AG04449 (cell line): ENCODE measurements around the gene CHD5.
A peak's percentile ranks its signal among the peaks of the same experiment; 100 is the strongest.

Experiments used
- CTCF ChIA-PET: fragments of 350-600 bp; formaldehyde crosslinking; extraction: SDS; loops from one replicate; lab custom pipeline; 2021; ENCODE audit warnings: antibody characterized with exemption; lab: Yijun Ruan, JAX
- POLR2A ChIA-PET: fragments of 400-600, 350-600 bp; formaldehyde crosslinking; extraction: SDS; loops from one replicate; lab custom pipeline; 2020; ENCODE audit warnings: antibody characterized with exemption, inconsistent platforms; lab: Yijun Ruan, JAX
- DNase-seq: peaks from one replicate; pipeline ENCODE4 v3.0.0-alpha.2; 2010; ENCODE audit warnings: low read depth, low spot score
- H3K4me3 ChIP-seq: 2 replicates; pipeline ENCODE4 v1.5.1; 2011; ENCODE audit warnings: low read depth, mild to moderate bottlenecking, control low read depth, low read length
- TF ChIP-seq, protein P1 (sequence below): IDR thresholded peaks from one replicate; pipeline ENCODE4 v1.5.1; 2011; ENCODE audit warnings: mild to moderate bottlenecking, moderate library complexity, low read length, control low read depth, inconsistent platforms; ENCODE audit not compliant: insufficient read depth; ENCODE audit errors: missing control alignments

The CHD5 gene

DNA sequence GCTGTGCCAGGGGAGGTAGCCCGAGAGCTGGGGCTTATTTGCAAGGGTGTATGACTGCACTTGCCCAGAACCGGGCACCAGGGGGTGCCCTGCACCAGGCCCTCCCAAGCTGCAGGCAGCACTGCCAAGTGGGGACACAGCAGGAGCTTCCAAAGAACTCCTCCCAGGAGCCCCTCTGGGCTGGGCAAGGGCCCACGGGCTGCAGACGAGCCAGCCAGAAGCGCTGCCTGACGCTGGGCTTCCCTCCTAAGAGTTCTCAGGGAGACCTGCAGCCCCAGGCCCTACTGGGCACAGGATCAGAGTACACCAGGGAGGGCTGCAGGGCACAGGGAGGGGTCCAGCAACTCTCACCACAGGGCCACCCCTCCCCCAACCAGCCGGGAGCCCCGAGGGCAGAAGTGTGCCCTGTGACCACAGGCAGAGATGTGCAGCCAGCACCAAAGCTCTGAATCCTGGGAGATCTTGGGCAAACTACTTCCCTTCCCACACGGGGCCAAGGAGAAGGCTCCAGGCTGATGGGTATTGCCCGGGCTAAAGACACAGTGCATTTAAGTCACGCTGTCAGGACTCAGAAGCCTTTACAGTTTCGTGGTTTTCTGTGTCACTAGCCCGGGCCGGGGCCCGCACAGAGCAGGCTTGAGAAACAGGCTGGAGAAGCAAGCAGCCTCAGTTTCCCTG lies 71.0 kb downstream of the CHD5 start:
- no peak overlapping the region for H3K4me3 ChIP-seq
- POLR2A ChIA-PET: no interaction called here
- CTCF ChIA-PET: interaction anchor here (0.7 to 1.8 kb wide), 8 partner anchors 11 to 249 kb away, joined by 3 to 12 read pairs (median 4); no protein-coding TSS in a partner anchor
- TF ChIP-seq, protein P1, sequence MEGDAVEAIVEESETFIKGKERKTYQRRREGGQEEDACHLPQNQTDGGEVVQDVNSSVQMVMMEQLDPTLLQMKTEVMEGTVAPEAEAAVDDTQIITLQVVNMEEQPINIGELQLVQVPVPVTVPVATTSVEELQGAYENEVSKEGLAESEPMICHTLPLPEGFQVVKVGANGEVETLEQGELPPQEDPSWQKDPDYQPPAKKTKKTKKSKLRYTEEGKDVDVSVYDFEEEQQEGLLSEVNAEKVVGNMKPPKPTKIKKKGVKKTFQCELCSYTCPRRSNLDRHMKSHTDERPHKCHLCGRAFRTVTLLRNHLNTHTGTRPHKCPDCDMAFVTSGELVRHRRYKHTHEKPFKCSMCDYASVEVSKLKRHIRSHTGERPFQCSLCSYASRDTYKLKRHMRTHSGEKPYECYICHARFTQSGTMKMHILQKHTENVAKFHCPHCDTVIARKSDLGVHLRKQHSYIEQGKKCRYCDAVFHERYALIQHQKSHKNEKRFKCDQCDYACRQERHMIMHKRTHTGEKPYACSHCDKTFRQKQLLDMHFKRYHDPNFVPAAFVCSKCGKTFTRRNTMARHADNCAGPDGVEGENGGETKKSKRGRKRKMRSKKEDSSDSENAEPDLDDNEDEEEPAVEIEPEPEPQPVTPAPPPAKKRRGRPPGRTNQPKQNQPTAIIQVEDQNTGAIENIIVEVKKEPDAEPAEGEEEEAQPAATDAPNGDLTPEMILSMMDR: peak; percentile 52
- no peak for DNase-seq

DNA sequence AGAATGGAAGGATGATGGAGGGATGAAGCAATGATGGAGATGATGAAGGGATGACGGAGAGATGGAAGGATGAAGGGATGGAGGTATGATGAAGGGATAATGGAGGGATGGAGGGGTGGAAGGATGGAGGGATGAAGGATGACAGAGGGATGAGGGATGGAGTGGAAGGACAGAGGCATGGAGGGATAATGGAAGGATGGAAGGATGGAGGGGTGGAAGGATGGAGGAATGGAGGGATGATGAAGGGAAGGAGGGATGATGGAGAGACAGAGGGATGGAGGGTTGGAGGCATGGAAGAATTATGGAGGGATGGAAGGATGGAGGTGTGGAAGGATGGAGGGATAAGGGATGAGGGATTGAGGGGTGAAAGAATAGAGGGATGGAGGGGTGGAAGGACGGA lies 71.6 kb downstream of the CHD5 start:
- DNase-seq: no peak
- TF ChIP-seq, protein P1: no peak
- POLR2A ChIA-PET: no interaction called here
- CTCF ChIA-PET: interaction anchor here (0.7 to 1.8 kb wide), 7 partner anchors 10 to 250 kb away, joined by 3 to 12 read pairs (median 4); no protein-coding TSS in a partner anchor
- H3K4me3 ChIP-seq: no peak overlapping the region

DNA sequence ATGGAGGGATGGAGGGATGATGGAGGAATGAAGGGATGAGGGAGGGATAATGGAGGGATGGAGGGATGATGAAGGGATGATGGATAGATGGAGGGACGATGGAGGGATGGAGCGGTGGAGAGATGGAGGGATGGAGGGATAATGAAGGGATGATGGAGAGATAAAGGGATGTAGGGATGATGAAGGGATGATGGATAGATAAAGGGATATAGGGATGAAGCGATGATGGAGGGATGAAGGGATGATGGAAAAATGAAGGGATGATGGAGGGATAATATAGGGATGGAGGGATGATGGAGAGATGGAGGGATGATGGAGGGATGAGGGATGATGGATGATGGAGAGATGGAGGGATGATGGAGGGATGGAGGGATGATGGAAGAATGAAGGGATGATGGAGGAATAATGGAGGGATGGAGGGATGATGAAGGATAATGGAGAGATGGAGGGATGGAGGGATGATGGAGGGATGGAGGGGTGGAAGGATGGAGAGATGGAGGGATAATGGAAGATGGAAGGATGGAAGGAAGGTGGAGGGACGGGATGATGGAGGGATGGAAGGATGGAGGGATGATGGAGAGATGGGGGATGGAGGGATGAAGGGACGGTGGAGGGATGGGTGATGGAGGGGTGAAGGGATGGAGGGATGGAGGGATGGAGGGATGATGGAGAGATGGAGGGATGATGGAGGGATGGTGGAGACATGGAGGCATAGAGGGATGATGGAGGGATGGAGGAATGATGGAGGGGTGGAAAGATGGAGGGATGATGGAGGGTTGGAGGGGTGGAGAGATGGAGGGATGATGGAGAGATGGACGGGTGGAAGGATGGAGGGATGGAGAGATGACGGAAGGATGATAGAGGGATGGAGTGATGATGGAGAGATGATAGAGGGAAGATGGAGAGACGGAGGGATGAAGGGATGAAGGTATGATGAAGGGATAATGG lies 72.4 kb downstream of the CHD5 start:
- CTCF ChIA-PET: no interaction called here
- no peak for DNase-seq
- POLR2A ChIA-PET: no interaction called here
- TF ChIP-seq, protein P1: no peak
- H3K4me3 ChIP-seq: no peak overlapping the region

GRCh38 chr1:6106977-6107376 lies 73.1 kb downstream of the CHD5 start:
- ChIA-PET POLR2A (no interaction called here), CTCF (no interaction called here)
- TF ChIP-seq, protein P1: no peak
- H3K4me3 ChIP-seq: no peak overlapping the region
- no peak for DNase-seq

DNA sequence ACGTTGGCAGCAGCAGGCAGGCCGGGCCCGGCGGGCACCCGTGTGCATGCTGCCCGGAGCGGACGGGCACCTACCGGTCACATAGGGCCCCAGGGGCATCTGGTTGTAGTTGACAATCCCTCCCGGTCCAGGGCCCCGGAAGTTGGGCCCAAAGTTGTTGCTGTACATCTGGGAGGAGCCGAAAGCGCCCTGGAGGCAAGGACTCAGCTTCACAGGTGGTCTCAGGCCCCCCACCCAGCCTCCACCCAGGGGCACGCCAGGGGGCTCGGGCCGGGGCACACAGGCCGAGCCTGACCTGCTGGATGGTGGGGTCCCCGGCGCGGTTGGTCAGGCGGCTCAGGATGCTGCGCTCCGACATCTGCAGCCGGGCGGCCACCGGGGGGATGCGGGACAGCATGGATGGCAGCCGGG lies 73.8 kb downstream of the CHD5 start:
- ChIA-PET POLR2A (no interaction called here), CTCF (no interaction called here)
- no peak for DNase-seq
- TF ChIP-seq, protein P1: no peak
- H3K4me3 ChIP-seq: no peak overlapping the region

DNA sequence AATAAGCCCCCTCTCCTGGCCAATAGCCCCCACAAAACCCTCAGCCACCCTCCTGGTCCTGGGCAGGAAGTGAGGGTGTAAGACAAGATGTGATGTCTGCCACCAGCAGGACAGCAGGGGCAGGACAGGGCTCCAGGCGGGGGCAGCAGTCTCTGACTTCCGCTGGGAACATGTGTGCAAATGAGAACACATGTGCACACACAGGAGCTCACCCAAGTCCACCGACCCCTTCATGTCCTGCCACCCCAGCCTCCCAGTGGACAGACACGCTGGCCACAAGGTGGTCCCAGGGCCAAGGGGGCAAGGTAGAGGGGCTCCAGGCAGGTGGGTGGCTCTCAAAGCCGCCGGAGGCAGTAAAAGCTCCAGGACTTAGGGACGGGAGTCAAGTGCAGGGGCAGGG lies 74.4 kb downstream of the CHD5 start:
- ChIA-PET CTCF (no interaction called here), POLR2A (no interaction called here)
- H3K4me3 ChIP-seq: no peak overlapping the region
- DNase-seq: no peak
- TF ChIP-seq, protein P1: no peak
